Renal cortical epithelial cell (primary cell): Measurements from ENCODE around the gene RGS11. TPM values are rescaled to one million over a fixed set of nuclear protein-coding genes. Genes with fewer than 3 reads are reported as not detected.

ENCODE experiments used
- DNase-seq: peaks from one replicate; pipeline ENCODE4 v3.0.0-alpha.2; 2011; ENCODE audit warnings: low read depth
- total RNA-seq: library from RNA; depleted of rRNA; stranded (reverse); fragments of >200 nt; gene quantifications from 2 replicates; pipeline ENCODE4 v1.2.3, GENCODE V29; 2014

The RGS11 gene
- total RNA-seq, 1 donor from 2014 or later, result 0.40 TPM

DNA sequence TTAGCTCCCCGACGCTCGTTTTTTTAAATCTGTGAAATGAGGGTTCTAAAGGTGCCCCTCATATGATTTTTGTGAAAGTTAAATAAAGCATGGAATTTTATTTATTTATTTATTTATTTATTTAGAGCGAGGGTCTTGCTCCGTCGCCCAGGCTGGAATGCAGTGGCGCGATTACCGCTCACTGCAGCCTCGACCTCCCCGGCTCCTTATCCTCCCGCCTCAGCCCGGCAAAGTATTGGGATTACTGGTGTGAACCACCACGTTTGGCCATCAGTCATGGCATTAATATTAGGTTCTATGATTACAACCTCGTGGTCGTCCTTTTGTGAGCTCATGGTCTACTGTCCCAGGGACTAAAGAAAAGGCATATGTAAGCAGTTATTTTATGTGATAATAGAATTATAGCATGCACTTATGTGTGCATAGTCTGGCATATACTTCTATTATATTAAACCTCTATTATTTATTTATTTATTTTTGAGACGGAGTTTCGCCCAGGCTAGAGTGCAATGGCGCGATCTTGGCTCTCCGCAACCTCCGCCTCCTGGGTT is 45.9 kb downstream of the RGS11 start:
- DNase-seq, result no peak

DNA sequence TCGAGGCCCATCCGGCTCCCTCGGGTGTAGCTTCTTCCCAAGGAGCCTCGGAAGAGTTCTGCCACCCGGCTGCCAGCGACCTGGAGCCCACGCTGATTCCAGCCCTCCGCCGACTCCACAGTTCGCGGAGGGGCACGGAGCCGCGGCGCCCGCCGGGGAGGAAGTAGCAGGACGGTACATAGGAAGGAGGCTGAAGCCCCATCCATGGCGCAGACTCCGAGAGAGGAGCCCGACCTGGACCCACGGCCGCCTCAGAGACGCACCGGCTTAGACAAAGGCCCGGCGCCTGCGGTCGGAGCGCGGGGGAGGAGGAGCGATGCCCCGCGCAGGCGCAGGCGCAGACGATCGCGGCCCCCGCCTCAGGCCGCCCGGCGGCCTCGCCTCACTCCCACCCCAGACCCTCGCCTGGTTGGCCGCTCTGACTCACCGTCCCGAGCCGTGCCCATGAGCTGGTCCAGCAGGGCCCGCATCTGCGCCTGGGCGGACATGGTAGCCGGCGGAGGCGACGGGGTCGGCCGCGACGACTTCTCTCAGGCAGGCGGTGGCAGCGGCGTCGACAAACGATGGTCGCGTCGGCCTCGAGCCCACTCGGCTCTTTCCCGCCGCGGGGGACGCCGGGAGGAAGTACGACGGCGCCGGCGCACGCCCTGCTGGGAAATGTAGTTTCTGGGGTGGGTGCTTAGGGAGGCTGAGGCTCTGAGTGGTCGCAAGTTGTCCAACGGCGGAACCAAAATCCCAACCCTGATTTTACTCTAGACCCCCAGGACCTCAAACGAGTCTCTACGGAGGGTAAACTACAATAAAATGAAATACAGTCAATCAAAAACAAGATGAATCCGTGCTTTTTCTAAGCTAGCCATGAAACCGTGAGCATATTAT is 46.7 kb downstream of the RGS11 start, which contains the start of gene LUC7L:
Gene LUC7L (minus strand): TSS at position 598 of the 879 bp plus-strand sequence. CDS start 110 bp downstream, at position 488.
- DNase-seq, result peak; percentile 52

GRCh38 chr16:228151-228851 is 47.4 kb downstream of the RGS11 start:
- DNase-seq, result peak; percentile 26

DNA sequence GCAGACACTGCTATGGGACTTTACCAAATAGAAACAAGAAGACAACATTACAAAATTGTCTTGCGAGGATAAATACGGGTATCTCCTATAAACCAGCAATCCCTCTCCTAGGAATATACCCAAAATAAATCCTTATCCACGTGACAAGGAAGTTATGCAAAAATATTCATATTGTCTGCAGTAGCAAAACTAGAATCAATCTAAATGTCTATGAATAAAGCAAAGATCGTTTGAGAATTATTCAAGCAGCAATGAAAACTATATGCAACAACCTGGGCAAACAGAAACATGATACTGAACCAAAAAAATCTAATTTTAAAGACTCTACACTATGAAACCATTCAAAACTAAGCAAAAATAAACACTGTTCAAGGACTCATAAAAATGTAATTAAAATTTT is 55.7 kb downstream of the RGS11 start:
- DNase-seq, result no peak

Other genes with a start within 250 kb of the RGS11 start
- gene POLR3K, start 222.3 kb downstream of the RGS11 start, total RNA-seq, result 4.1 and 4.5 TPM in 2 replicates
- gene SNRNP25, start 222.1 kb downstream of the RGS11 start, total RNA-seq, result 19.1 and 21.7 TPM in 2 replicates
- 20.7 and 37.3 TPM in 2 replicates for gene RHBDF1, start 203.3 kb downstream of the RGS11 start, total RNA-seq
- 49.3 and 233 TPM in 2 replicates for gene MPG, start 197.7 kb downstream of the RGS11 start, total RNA-seq
- 3.6 and 26.0 TPM in 2 replicates for gene NPRL3, start 137.3 kb downstream of the RGS11 start, total RNA-seq
- gene HBZ, start 123.3 kb downstream of the RGS11 start, total RNA-seq, result not detected in 2 replicates
- gene HBM, start 110.0 kb downstream of the RGS11 start, total RNA-seq, result not detected in 2 replicates
- not detected in 2 replicates for gene HBA2, start 103.1 kb downstream of the RGS11 start, total RNA-seq
- gene HBA1, start 99.3 kb downstream of the RGS11 start, total RNA-seq, result not detected in 2 replicates
- 2.4 TPM in 1 of 2 replicates, not detected in the other for gene HBQ1, start 95.5 kb downstream of the RGS11 start, total RNA-seq
- 21.2 and 44.9 TPM in 2 replicates for gene LUC7L, start 46.5 kb downstream of the RGS11 start, total RNA-seq
- gene FAM234A, start 41.1 kb downstream of the RGS11 start, total RNA-seq, result 76.4 and 204 TPM in 2 replicates
- gene ARHGDIG, start 4.6 kb upstream of the RGS11 start, total RNA-seq, result not detected in 2 replicates
- not detected in 2 replicates for gene PDIA2, start 7.2 kb upstream of the RGS11 start, total RNA-seq
- gene AXIN1, start 76.8 kb upstream of the RGS11 start, total RNA-seq, result 38.7 and 43.5 TPM in 2 replicates
- 59.4 and 95.9 TPM in 2 replicates for gene MRPL28, start 94.6 kb upstream of the RGS11 start, total RNA-seq
- 87.2 and 92.8 TPM in 2 replicates for gene PGAP6, start 106.0 kb upstream of the RGS11 start, total RNA-seq
- gene NME4, start 121.3 kb upstream of the RGS11 start, total RNA-seq, result 27.6 and 50.0 TPM in 2 replicates
- 13.0 and 17.5 TPM in 2 replicates for gene DECR2, start 125.9 kb upstream of the RGS11 start, total RNA-seq
- gene RAB11FIP3, start 149.7 kb upstream of the RGS11 start, total RNA-seq, result 20.5 and 72.5 TPM in 2 replicates